SK-N-SH (cell line): ENCODE results near the gene MEGF10. TPM values are rescaled to one million over a fixed set of nuclear protein-coding genes. Genes with fewer than 3 reads are reported as not detected.

ENCODE experiments used
- CTCF ChIA-PET: fragments of 300-600, 350-600 bp; formaldehyde crosslinking; extraction: SDS; loops from one replicate; lab custom pipeline; 2021; lab: Yijun Ruan, JAX
- POLR2A ChIA-PET: fragments of 350-600 bp; sonication (Branson Sonifier 250); formaldehyde crosslinking; extraction: SDS; loops from one replicate; lab custom pipeline; 2020; ENCODE audit warnings: antibody characterized with exemption, inconsistent platforms; lab: Yijun Ruan, JAX
- DNase-seq: peaks from one replicate; pipeline ENCODE4 v3.0.0; 2012
- H2AFZ ChIP-seq: fragments of 200-600 bp; sonication (generic); 2 replicates; pipeline ENCODE4 v1.8.1; 2016; ENCODE audit warnings: antibody characterized with exemption, mild to moderate bottlenecking, low read depth
- H3F3A ChIP-seq: fragments of 200-600 bp; sonication (generic); replicated peaks from 2 replicates; pipeline ENCODE3; 2016; ENCODE audit warnings: antibody characterized with exemption, mild to moderate bottlenecking; ENCODE audit not compliant: insufficient read depth
- H3K27ac ChIP-seq, 2 experiments: fragments of 200-500 bp in 1 of 2; fragments of 200-600 bp in 1 of 2; sonication (Bioruptor generic) in 1 of 2; sonication (generic), shearing (Covaris generic) in 1 of 2; 2 replicates each; pipeline versions ENCODE4 v1.5.1 to v1.6.1; 2014 to 2016; ENCODE audit warnings: low read depth in 2 of 2, inconsistent platforms in 1 of 2, low read length in 1 of 2, mild to moderate bottlenecking in 1 of 2, mixed read lengths in 1 of 2
- H3K27me3 ChIP-seq: fragments of 200-600 bp; sonication (generic), shearing (Covaris generic); 2 replicates; pipeline ENCODE4 v1.6.1; 2016; ENCODE audit warnings: mixed run types; ENCODE audit not compliant: insufficient read depth
- H3K36me3 ChIP-seq, 2 experiments: fragments of 200-500 bp in 1 of 2; fragments of 200-600 bp in 1 of 2; sonication (Bioruptor generic) in 1 of 2; sonication (generic) in 1 of 2; replicated peaks in 1 of 2; 2 replicates each; pipeline versions ENCODE3 to v1.5.1; 2014 to 2016; ENCODE audit warnings: low read length in 1 of 2, mild to moderate bottlenecking in 1 of 2; ENCODE audit not compliant: insufficient read depth in 2 of 2, control insufficient read depth in 1 of 2
- H3K4me1 ChIP-seq, 2 experiments: fragments of 200-500 bp in 1 of 2; fragments of 200-600 bp in 1 of 2; sonication (Bioruptor generic) in 1 of 2; sonication (generic), shearing (Covaris generic) in 1 of 2; 2 replicates each; pipeline versions ENCODE4 v1.5.1 to v1.6.1; 2014 to 2016; ENCODE audit warnings: low read depth in 1 of 2, low read length in 1 of 2, mixed run types in 1 of 2; ENCODE audit not compliant: insufficient read depth in 2 of 2, control insufficient read depth in 1 of 2
- H3K4me2 ChIP-seq: fragments of 200-600 bp; sonication (generic), shearing (Covaris generic); 2 replicates; pipeline ENCODE4 v1.6.1; 2017; ENCODE audit warnings: mixed run types
- H3K4me3 ChIP-seq, 2 experiments: fragments of 200-500 bp in 1 of 2; fragments of 200-600 bp in 1 of 2; sonication (Bioruptor generic) in 1 of 2; sonication (generic), shearing (Covaris generic) in 1 of 2; 2 replicates each; pipeline versions ENCODE4 v1.5.1 to v1.8.1; 2014 to 2016; ENCODE audit warnings: low read depth in 2 of 2, inconsistent platforms in 1 of 2, low read length in 1 of 2, mild to moderate bottlenecking in 1 of 2, mixed read lengths in 1 of 2, moderate library complexity in 1 of 2
- H3K79me2 ChIP-seq: fragments of 200-600 bp; sonication (generic); 2 replicates; pipeline ENCODE4 v1.8.1; 2017; ENCODE audit warnings: mild to moderate bottlenecking; ENCODE audit not compliant: insufficient read depth
- H3K9ac ChIP-seq: fragments of 200-600 bp; sonication (generic); 2 replicates; pipeline ENCODE4 v1.6.1; 2017; ENCODE audit warnings: mixed run types
- H3K9me2 ChIP-seq: fragments of 200-600 bp; sonication (generic); 2 replicates; pipeline ENCODE4 v1.6.1; 2017; ENCODE audit warnings: mixed run types
- H3K9me3 ChIP-seq: fragments of 200-600 bp; sonication (generic); 2 replicates; pipeline ENCODE4 v1.6.1; 2017; ENCODE audit warnings: mixed run types, mild to moderate bottlenecking, moderate library complexity
- H4K20me1 ChIP-seq: fragments of 200-600 bp; sonication (generic); 2 replicates; pipeline ENCODE4 v1.6.1; 2017; ENCODE audit warnings: mild to moderate bottlenecking, mixed run types; ENCODE audit not compliant: insufficient read depth
- CTCF ChIP-seq: fragments of 200-600 bp; sonication (generic); IDR thresholded peaks from 2 replicates; pipeline ENCODE4 v1.6.1; 2017; ENCODE audit warnings: antibody characterized with exemption, mild to moderate bottlenecking, moderate library complexity
- EP300 ChIP-seq, 2 experiments: IDR thresholded peaks; 2 replicates each; pipeline versions ENCODE4 v1.4.0 to v1.6.1; 2012; ENCODE audit warnings: borderline replicate concordance in 1 of 2, low read depth in 1 of 2, low read length in 1 of 2
- FOXM1 ChIP-seq: IDR thresholded peaks from 2 replicates; pipeline ENCODE4 v1.4.0; 2012; ENCODE audit warnings: low read depth, mild to moderate bottlenecking
- GABPA ChIP-seq: IDR thresholded peaks from 2 replicates; pipeline ENCODE4 v1.4.0; 2012; ENCODE audit warnings: low read depth, mild to moderate bottlenecking
- IRF3 ChIP-seq: fragments of 150-350 bp; IDR thresholded peaks from 2 replicates; pipeline ENCODE4 v1.6.1; 2016; ENCODE audit warnings: mild to moderate bottlenecking, low read depth, low read length
- SIN3A ChIP-seq: IDR thresholded peaks from 2 replicates; pipeline ENCODE4 v1.6.1; 2012; ENCODE audit warnings: low read depth, mild to moderate bottlenecking, low read length, moderate library complexity, borderline replicate concordance
- WGBS: methylation state at CpG from one replicate; pipeline ENCODE4 v1.1.6; 2017; ENCODE audit warnings: low lambda C conversion rate; 5-methylcytosine and 5-hydroxymethylcytosine counted together
- polyA plus RNA-seq, 3 experiments: library from polyadenylated mRNA; depleted of rRNA; stranded (reverse); fragments of >200 nt; gene quantifications; 2 replicates each; pipeline ENCODE4 v1.2.3, GENCODE V29; 2012
- TF ChIP-seq, protein P1 (sequence below): IDR thresholded peaks from 2 replicates; pipeline ENCODE4 v1.6.1; 2012; ENCODE audit warnings: mild to moderate bottlenecking, low read depth, low read length, moderate library complexity
- TF ChIP-seq, protein P2 (sequence below): fragments of 150-350 bp; IDR thresholded peaks from 2 replicates; pipeline ENCODE4 v1.6.1; 2017; ENCODE audit warnings: antibody characterized with exemption, low read length, low read depth, borderline replicate concordance
- TF ChIP-seq, protein P3 (sequence below): IDR thresholded peaks from 2 replicates; pipeline ENCODE4 v1.4.0; 2012; ENCODE audit warnings: low read depth, borderline replicate concordance

Gene MEGF10
- polyA plus RNA-seq, 1 of the 3 experiments (the other 2 are of a cell fraction) = 1.1 TPM

- Histone ChIP-seq H3K4me3 (no peak overlapping the region), H3K4me1 (no peaks in the 10 kb centered on the region; a peak in 1 of 4 replicates), H3K27me3 (no peaks in the 10 kb centered on the region), H3K27ac (no peak overlapping the region), H2AFZ (no peak overlapping the region), H3K9me3 (no peaks in the 10 kb centered on the region), H3K4me2 (no peak overlapping the region), H3K79me2 (no peaks in the 10 kb centered on the region), H4K20me1 (no peaks in the 10 kb centered on the region), H3K9ac (no peak overlapping the region), H3K36me3 (no peaks in the 10 kb centered on the region), H3K9me2 (no peaks in the 10 kb centered on the region), H3F3A (no peaks in the 10 kb centered on the region)
- WGBS = 67% methylated on average over 9 of the region's 10 CpGs
- no peak for DNase-seq
- ChIA-PET POLR2A (no interaction called here), CTCF (interaction anchor here (1.4 to 3.5 kb wide), 2 partner anchors 8 to 181 kb away, joined by 8 to 18 read pairs; no protein-coding TSS in a partner anchor)
- TF ChIP-seq, protein P1, sequence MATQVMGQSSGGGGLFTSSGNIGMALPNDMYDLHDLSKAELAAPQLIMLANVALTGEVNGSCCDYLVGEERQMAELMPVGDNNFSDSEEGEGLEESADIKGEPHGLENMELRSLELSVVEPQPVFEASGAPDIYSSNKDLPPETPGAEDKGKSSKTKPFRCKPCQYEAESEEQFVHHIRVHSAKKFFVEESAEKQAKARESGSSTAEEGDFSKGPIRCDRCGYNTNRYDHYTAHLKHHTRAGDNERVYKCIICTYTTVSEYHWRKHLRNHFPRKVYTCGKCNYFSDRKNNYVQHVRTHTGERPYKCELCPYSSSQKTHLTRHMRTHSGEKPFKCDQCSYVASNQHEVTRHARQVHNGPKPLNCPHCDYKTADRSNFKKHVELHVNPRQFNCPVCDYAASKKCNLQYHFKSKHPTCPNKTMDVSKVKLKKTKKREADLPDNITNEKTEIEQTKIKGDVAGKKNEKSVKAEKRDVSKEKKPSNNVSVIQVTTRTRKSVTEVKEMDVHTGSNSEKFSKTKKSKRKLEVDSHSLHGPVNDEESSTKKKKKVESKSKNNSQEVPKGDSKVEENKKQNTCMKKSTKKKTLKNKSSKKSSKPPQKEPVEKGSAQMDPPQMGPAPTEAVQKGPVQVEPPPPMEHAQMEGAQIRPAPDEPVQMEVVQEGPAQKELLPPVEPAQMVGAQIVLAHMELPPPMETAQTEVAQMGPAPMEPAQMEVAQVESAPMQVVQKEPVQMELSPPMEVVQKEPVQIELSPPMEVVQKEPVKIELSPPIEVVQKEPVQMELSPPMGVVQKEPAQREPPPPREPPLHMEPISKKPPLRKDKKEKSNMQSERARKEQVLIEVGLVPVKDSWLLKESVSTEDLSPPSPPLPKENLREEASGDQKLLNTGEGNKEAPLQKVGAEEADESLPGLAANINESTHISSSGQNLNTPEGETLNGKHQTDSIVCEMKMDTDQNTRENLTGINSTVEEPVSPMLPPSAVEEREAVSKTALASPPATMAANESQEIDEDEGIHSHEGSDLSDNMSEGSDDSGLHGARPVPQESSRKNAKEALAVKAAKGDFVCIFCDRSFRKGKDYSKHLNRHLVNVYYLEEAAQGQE = no peak
- TF ChIP-seq SIN3A (no peak), FOXM1 (no peak), CTCF (no peak), EP300 (IDR thresholded peaks at IDR 0.05; ENCODE audit: borderline replicate concordance in 1 of 2, low read depth in 1 of 2, low read length in 1 of 2) (no peak), GABPA (no peak), IRF3 (no peak)
- TF ChIP-seq, protein P2, sequence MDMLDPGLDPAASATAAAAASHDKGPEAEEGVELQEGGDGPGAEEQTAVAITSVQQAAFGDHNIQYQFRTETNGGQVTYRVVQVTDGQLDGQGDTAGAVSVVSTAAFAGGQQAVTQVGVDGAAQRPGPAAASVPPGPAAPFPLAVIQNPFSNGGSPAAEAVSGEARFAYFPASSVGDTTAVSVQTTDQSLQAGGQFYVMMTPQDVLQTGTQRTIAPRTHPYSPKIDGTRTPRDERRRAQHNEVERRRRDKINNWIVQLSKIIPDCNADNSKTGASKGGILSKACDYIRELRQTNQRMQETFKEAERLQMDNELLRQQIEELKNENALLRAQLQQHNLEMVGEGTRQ = no peak
- TF ChIP-seq, protein P3, sequence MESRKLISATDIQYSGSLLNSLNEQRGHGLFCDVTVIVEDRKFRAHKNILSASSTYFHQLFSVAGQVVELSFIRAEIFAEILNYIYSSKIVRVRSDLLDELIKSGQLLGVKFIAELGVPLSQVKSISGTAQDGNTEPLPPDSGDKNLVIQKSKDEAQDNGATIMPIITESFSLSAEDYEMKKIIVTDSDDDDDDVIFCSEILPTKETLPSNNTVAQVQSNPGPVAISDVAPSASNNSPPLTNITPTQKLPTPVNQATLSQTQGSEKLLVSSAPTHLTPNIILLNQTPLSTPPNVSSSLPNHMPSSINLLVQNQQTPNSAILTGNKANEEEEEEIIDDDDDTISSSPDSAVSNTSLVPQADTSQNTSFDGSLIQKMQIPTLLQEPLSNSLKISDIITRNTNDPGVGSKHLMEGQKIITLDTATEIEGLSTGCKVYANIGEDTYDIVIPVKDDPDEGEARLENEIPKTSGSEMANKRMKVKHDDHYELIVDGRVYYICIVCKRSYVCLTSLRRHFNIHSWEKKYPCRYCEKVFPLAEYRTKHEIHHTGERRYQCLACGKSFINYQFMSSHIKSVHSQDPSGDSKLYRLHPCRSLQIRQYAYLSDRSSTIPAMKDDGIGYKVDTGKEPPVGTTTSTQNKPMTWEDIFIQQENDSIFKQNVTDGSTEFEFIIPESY = no peak
Measured at GRCh38 chr5:127311781-127312525, 21.4 kb downstream of the MEGF10 start.
